Hindlimb muscle (tissue), 1 donor: ENCODE measurements around the gene ELN. TPM values are rescaled to one million over a fixed set of nuclear protein-coding genes. Genes with fewer than 3 reads are reported as not detected.
"Not testable (repeated sequence)": the region's sequence is repeated elsewhere in the genome, so short reads cannot be mapped to it uniquely, and the experiment has no call there.

Experiments
- DNase-seq: peaks from one replicate; pipeline ENCODE4 v3.0.0-alpha.2; 2013
- polyA plus RNA-seq: library from polyadenylated mRNA; unstranded; fragments of 120-200 nt; gene quantifications from one replicate; pipeline ENCODE4 v1.2.1, GENCODE V29; 2013; ENCODE audit not compliant: insufficient read length

The ELN gene
- polyA plus RNA-seq, 1 donor = 87.1 TPM

GRCh38 chr7:74001150-74001494, 26.9 kb upstream of the ELN start:
- DNase-seq = no peak

- DNase-seq = no peak
Measured at GRCh38 chr7:74002474-74003017, 25.4 kb upstream of the ELN start.

GRCh38 chr7:74003621-74004020, 24.4 kb upstream of the ELN start:
- DNase-seq = no peak

GRCh38 chr7:74006032-74006431, 21.9 kb upstream of the ELN start:
- no peak for DNase-seq

GRCh38 chr7:74006451-74007241, 21.3 kb upstream of the ELN start:
- DNase-seq = no peak

- DNase-seq = no peak
Measured at GRCh38 chr7:74007242-74007567, 20.8 kb upstream of the ELN start.

GRCh38 chr7:74008687-74009086, 19.3 kb upstream of the ELN start:
- no peak for DNase-seq

- no peak for DNase-seq
Measured at GRCh38 chr7:74009719-74010118, 18.3 kb upstream of the ELN start.

GRCh38 chr7:74010407-74010806, 17.6 kb upstream of the ELN start:
- DNase-seq = no peak

GRCh38 chr7:74011421-74011820, 16.6 kb upstream of the ELN start:
- DNase-seq = not testable (repeated sequence)

- DNase-seq = no peak
Measured at GRCh38 chr7:74012842-74013249, 15.1 kb upstream of the ELN start.

GRCh38 chr7:74013539-74014272, 14.3 kb upstream of the ELN start:
- no peak for DNase-seq

- no peak for DNase-seq
Measured at GRCh38 chr7:74014931-74015330, 13.0 kb upstream of the ELN start.

- no peak for DNase-seq
Measured at GRCh38 chr7:74015670-74016069, 12.3 kb upstream of the ELN start.

GRCh38 chr7:74017125-74017524, 10.8 kb upstream of the ELN start:
- DNase-seq = no peak

GRCh38 chr7:74018246-74018895, 9.6 kb upstream of the ELN start:
- DNase-seq = no peak

GRCh38 chr7:74019149-74019548, 8.8 kb upstream of the ELN start:
- no peak for DNase-seq

- no peak for DNase-seq
Measured at GRCh38 chr7:74020390-74020789, 7.6 kb upstream of the ELN start.

- DNase-seq = no peak
Measured at GRCh38 chr7:74021546-74022320, 6.2 kb upstream of the ELN start.

- DNase-seq = no peak
Measured at GRCh38 chr7:74022507-74022906, 5.5 kb upstream of the ELN start.

GRCh38 chr7:74023092-74023536, 4.9 kb upstream of the ELN start:
- no peak for DNase-seq

GRCh38 chr7:74023786-74024185, 4.2 kb upstream of the ELN start:
- DNase-seq = no peak

GRCh38 chr7:74025146-74025545, 2.8 kb upstream of the ELN start:
- DNase-seq = no peak
